HTERT RPE-1 (cell line): ENCODE measurements around the gene TNFSF10.
"Not testable (repeated sequence)": the region's sequence is repeated elsewhere in the genome, so short reads cannot be mapped to it uniquely, and the experiment has no call there.

Experiments
- in situ Hi-C: fragments of 300-500 bp; cut with MboI; formaldehyde crosslinking; loops from 4 replicates; pipeline ENCODE4 v1.14.3; 2020; ENCODE audit warnings: low sequenced_read_pairs

TNFSF10 gene

DNA sequence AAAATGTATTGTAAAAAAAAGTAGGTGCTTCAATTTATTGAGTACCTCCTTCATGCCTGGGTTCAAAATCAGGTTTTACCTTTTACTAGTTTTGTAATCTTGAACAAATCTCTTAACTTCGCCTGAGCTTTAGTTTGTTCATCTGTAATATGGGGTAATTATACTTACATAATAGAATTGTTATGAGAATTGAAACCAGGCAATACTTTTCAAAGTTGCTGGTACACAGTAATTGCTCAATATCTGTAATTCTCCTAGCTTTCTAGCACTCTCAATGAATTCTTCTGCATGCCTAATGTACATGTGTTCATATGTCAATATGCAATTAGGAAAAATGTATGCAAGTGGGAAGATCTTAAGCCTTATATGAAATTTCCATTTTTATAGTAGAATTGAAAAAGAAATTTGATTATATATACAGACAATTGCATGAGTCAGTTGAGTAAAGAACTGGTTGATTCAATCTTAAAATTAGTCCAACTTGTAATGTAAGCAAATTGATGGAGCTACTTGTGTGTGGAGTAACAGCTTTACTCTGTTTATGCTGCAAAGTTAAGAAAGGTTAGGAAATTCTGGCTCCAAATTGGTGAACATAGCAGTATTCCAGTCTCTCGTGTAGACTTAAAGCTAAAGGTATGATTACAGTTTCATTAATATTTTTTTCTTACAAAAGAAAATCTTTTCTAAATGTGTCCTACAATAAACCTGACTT, 4.1 kb downstream of the TNFSF10 start:
- in situ Hi-C loops = no loop called here

DNA sequence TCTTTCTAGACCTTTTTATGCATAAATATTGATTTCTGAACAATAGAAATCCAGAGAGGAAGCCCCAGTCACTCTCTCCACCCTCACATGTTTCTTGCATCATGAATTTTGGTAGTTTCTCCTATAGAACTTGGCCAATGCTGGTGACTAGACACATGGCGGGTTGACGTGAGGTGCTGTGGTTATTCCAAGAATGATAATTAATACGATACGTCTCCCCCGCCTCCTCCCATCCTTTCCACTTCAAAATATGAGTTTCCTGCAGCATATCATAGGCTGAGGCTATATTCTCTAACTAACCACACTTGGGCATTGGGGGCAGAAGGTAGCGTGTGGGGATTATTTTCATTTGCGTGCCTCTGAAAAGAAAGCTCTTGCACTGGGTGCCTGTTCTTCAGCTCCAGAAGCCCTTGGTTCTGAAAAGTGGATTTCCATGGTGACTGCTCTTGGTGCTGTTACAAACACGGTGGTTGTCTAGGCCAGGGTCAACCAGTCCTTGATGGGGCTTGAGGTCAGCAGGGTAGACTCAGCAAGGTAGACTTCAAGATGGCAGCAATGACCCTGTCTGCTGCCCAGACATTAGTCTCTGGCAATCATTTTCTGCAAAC, 5.3 kb downstream of the TNFSF10 start:
- in situ Hi-C loops = no loop called here

DNA sequence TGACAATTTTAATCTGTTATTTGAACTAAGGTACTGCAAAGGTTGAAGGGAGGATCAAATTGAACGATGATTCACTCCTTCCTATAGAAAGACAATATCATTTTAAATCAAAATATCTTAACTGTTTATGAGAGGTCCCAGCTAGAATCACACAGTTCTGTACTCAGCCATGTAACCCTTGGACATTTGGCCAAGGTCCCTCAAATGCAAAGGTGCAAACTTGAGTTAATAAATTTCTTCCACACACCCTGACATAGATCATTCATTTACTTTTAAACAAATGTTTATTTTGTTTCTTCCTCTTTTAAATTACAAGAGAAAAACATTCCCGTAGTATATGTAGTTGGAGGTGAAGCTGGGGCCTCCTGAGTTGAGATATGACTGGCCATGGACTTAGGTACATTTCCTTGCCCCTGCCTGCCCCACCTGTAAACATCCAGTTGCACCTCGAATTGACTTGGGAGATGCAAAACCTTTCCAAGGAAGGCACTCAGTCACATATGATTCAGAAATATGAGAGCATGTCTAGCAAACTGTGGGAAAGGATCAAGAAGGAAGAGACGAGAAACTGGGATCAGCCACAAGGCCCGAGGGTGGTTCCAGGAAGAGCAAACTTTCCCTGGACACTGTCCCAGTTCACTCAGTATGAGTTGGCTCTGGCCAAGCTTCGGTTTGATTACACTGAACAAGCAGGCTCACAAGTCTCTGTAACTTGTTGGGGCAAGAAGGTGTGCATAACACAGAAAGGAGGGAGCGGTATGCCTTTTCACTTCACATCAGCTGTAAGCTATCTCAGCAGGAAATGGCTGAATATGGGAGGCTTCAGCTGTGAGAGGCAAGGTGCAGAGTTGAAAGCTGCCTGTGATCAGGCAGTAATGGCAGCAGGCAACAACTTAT, 6.7 kb downstream of the TNFSF10 start:
- in situ Hi-C loops = no loop called here

DNA sequence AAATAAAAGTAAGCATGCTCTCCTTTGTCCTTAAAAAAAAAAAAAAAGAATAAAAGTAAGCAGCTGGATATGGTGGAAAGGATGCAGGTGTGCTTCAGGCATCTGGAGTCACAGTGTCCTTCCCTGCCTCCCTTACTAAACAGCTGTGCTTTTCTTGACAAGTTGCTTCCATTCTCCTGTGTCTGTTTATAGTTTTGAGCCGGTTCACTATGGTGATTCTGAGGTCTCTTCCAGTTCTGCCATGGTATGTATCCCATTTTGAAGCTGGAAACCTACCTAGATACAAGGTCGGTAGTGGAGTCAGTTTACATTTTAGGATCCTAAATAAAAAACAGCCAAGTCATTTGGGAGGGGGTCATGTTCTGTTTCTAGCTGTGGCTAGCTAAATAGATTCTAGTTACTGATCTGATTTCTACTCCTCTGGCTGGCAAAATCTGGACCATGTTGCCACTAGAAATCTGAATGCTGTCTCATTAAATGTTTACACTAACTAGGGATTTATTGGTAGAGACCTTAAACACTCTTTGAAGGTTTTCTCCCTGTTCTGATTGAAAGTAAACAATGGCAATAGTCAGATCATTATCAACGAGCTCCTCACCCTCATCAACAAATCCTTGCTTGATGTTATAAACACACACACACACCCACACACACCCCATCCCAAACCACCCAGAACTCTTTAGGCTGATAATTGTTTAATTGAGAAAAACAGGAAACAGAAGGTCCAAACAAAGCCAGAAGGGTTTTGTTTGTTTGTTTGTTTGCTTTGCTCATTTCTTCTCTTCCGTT, 7.9 kb downstream of the TNFSF10 start:
- in situ Hi-C loops = no loop called here

DNA sequence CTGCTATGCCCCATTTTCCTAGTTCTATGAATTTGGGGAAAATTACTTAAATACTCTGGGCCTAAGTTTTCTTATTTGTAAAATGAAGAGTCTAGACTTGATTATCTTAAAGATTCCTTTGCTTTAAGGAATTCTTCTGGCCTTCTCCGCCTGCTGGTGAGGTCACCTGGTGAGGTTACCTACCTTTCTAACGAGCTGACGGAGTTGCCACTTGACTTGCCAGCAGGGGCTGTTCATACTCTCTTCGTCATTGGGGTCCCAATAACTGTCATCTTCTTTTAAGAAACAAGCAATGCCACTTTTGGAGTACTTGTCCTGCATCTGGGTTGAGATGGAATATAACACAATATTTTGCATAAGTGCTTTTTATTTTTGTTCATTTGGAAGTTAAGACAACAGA, 8.6 kb downstream of the TNFSF10 start:
- in situ Hi-C loops = no loop called here

DNA sequence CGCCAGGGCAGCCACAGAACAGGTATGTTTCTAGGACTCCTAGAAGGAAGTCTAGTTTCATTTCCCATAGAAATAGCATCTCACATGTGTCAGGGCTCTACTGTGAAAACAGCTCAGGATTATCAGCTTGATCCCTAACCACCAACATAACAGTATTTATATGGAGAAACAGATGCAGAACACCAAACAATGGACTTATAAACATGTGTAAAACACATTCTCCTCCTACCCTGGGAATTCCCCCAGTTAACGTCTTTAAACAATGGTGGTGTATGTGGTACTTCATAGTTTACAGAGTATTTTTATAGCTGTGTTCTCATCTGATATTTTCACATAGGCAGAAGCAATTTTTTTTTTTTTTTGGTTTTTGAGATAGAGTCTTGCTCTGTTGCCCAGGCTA, 9.7 kb downstream of the TNFSF10 start:
- in situ Hi-C loops = no loop called here

DNA sequence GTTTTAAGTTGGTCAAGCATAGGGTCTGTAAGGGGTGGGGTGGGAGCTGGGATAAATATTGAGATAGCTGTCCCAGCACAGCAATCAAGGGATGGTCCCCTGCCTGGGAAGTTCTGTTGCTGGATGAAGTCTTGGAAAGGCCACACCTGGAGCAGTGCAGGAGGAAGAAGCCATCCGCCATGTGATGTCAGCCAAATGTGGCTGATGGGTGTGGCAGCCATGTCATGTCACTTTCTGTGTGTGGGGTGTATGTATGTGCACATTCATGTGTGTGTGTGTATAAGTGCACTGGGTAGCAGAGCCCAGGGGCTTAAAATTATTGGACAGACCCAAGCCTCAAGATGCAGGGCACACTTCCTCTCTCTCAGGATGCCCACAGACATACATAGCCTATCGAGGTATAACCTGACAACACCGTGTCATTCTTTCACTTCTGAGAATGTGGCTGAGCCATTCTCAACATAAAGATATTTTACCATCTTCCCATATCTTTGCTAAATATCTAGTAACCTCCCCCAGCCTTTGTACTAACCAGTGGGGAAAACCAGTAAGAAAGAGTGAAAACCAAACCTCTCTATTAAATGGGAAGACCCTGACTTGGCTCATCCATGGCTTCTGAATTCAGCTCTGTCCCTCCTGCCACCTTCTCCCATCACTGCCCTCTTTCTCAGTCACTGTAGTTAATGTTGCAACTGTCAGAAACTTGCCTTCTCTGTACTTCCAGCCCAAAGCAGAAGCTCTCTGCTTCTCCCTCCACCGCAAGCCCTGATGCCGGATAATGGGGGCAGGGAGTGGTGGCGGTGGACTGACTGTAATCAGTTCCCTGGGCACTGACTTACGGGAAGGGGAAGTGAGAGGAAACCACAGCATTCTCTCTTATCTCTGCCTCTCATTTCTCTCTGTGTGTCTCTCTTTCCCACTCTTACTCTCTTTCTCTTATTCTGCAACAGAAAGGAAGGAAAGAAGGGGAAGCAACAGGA, 11.2 kb downstream of the TNFSF10 start:
- in situ Hi-C loops = no loop called here

DNA sequence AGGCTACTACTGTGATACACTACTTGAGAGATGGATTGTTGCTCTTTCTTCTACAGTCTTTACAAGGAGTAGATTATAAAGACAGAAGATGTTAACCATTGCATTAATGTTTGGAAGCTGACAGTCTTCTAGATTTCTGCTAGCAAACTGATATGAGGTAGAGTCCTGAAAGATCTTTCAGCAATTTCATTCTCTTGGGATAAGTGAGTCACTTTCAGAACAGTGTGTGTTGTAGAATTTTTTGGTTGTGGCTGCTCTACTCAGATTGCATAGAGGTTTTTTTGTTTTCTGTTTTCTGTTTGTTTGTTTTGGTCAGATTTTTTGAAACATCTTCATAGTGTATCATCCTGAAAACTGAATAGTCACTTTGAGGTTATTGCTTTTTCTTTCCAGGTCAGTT, 17.1 kb downstream of the TNFSF10 start:
- in situ Hi-C loops = no loop called here

DNA sequence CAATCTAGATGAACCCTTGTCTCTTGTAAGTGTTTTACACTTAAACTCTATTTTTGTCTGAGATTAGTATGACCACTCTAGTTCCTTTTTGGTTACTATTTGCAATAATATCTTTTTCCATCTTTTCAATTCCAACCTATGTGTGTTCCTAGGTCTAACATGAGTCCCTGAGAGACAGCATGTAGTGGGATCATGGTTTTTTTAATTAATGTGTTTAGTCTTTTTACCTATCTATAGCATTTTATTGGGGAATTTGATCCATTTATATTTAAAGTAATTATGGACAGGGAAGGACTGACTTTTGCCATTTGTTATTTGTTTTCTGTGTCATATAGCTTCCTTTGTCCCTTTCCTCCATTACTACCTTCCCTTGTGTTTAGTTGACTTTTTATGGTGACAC, 21.7 kb downstream of the TNFSF10 start:
- in situ Hi-C loops = no loop called here

DNA sequence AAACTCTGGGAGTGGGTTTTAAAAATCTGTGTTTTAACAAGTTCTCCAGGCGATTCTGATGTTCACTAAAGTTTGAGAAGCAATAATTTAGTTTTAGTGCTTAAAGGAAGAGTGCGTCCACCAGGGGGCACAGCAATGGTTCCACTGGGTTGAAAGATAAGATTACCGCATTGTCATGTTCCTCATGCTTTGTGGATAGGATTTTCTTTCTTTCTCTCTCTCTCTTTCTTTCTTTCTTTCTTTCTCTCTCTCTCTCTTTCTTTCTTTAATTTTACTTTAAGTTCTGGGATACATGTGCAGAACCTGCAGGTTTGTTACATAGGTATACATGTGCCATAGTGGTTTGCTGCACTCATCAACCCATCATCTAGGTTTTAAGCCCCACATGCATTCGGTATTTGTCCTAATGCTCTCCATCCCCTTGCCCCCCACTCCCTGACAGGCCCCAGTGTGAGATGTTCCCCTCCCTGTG, 33.0 kb downstream of the TNFSF10 start:
- in situ Hi-C loops = not testable (repeated sequence)

DNA sequence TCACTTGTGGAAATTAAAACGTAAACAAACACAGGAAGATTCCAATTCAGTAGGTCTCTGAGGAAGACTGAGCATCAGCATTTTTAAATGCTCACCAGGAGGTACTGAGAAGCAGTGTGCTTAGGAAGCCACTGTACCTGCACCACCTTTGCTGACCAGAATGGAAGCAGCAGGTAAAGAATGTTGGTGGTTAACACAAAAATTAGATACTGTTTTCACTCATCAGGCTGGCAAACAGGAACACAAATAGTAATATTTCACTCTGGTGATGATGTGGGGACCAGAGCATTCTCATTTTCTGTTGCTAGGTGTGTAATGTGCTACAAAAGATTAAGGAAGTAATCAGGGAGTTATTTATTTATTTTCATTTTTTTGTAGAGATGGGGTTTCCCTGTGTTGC, 45.1 kb downstream of the TNFSF10 start:
- in situ Hi-C loops = no loop called here

DNA sequence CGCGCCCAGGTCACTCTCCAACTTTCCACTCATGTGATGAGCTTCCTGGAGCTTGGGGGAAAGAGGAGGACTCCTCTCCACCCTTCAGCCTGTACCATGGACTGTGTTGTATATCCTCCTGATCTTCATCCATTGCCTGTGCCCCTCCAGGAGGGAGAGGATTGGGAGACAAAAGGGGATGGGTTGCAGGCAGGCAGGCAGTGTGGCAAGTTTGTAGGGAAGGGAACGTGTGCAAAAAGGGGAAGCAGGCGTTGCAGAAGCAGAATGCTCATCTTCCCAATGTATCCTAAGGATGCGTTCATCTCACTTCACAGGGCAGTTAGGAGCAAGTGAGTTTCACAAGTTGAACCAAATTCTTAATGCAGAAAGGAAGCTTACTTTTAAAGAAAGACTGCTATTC, 46.9 kb downstream of the TNFSF10 start:
- in situ Hi-C loops = no loop called here

DNA sequence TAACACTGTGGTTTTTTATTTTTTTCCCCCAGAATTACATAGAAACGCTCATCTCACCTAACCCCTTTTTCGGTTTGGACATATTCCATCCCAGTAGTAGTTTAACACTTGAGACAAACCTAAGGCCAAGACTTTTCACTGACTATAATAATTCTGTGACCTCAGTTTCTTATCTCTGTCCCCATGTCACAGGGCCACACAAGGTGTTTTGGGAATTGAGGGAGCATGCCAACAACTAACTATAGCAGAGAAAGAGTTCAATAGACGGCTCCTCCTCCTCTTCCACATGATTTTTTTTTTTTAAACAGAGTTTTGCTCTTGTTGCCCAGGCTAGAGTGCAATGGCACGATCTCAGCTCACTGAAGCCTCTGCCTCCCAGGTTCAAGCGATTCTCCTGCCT, 47.5 kb downstream of the TNFSF10 start:
- in situ Hi-C loops = no loop called here

DNA sequence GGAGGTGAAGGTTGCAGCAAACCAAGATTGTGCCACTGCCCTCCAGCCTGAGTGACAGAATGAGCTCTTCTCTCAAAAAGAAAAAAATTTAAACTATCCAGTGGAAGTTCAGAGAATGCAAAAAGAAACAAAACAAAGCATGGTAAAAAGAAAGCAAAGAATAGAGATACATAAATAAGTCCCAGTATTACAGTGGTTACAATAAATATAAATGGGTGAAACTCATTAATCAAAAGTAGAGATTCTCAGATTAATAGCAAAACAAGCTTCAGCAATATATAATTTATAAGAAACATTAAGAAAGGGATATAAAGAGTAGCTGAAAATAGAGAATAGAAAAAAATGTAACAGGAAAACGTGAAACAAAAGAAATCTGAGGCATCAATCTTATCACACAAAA, 51.3 kb downstream of the TNFSF10 start:
- in situ Hi-C loops = no loop called here

DNA sequence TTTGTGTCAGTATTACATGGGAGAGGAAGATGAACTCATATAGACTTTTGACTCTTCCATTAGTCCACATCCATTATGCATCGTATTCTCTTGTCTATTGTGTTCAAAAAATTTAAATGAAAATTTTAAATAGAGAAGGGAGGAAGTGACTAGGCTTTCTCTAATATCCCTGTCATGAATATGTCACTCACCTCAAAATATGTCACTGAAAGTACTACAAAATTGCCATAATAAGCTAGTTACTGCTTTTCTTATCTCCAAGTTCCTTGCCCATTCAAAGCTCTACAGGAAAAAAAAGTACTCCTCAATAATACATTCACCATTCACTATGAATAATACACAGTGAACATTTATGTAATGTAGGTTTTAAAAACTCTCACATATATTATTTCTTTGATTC, 52.6 kb downstream of the TNFSF10 start:
- in situ Hi-C loops = no loop called here

DNA sequence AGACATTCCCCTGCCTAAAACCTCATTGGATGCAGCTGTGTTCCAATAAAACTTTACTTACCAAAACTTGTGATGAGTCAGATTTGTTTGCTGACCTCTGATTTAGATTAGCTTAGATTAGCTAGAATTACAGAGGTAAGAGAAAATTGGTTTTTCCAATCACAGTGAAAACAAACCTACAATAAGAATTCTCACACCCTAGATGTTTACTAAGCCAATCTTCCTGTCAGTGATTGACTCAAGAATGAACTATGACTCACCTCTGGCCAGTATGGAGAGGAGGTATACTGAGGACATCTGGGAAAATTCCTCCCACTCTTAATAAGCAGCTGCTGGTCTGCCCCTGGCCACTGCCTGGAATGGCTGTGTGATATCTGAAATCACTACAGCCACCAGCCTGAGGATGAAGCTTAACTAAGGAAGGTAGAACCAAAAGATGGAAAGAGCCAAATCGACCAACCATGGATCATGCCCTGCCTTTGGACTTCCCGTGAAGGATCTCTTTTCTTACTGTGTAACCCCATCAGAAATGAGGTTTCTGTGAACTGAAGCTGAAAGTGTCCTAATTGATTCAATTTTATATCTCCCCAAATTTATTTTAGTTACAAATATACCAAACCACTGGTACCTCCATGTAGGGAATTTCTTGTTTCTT, 55.9 kb downstream of the TNFSF10 start:
- in situ Hi-C loops = no loop called here

DNA sequence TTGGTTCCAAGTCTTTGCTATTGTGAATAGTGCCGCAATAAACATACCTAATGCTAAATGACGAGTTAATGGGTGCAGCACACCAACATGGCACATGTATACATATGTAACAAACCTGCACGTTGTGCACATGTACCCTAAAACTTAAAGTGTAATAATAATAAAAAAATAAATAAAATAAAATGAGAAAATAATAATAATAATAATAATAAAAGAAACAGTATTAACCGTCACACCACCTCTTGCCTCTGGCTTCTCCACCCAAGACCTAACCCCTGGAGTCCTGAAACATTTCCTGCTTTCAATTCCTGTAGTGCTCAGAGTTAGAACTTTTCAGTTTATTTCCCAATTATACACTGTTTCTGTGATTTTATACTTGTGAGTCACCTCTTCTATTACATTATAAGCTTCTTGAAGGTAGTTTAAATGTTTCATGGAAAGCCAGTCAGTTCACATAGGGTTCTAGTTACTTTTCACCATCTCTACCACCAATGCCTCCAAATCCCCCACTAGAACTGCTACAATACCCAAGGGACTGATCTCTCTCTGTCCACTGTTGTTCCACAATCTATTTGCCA, 56.6 kb downstream of the TNFSF10 start:
- in situ Hi-C loops = no loop called here

DNA sequence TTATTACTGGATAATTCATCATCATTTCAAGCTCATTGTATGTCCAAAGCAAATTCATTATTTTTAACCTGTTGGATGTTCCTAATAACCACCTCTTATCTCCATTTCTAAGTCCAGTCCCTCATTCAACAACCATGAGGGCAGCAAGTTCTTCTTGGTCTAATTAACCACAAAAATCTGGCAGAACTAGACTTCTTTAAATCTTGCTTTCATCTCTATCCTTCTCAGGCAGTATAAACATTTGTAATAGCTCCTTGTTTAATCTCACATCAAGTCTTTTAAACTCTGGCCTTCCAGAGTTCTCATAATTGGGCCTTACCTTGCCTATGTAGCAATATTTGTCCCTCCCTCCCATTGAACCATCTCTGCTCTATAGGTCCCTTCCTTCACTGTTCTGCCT, 57.9 kb downstream of the TNFSF10 start:
- in situ Hi-C loops = no loop called here

DNA sequence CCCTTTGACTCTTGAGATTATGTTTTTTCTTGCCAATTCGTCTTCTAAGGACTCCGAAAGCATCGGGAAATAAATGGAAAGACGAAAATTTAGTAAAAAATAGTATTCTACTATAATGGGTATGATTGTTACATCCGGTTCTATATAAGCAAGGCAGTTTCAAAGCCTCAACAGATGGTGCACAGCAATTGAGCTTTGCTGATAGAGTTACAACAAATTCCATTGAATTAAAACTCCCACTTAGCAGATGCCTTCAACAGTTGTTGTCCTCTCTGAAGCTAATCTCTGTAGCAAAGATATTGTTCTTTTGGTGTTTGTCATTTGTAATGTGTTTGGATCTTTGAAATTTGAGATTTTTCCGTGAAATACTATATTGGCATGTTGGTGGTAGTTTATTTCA, 58.9 kb downstream of the TNFSF10 start:
- in situ Hi-C loops = no loop called here
